ENCODE measurements around the gene NLRC3.

- TF ChIP-seq POLR2A (IDR thresholded peaks at IDR 0.05) (no peak), EP300 (IDR thresholded peaks at IDR 0.05) (no peak), CTCF (IDR thresholded peaks at IDR 0.05) (no peak)
Observed at GRCh38 chr16:3528406-3528805, 48.8 kb downstream of the NLRC3 start.
